SU-DHL-6 (cell line): Measurements from ENCODE around the gene LRP1B.

Experiments used
- CTCF ChIP-seq: fragments of 200-600 bp; sonication (generic); IDR thresholded peaks from one replicate; pipeline ENCODE4 v1.5.1; 2017; ENCODE audit warnings: antibody characterized with exemption, mild to moderate bottlenecking, low read length, moderate library complexity; ENCODE audit not compliant: insufficient read depth, poor library complexity, severe bottlenecking
- EZH2phosphoT487 ChIP-seq: fragments of 200-600 bp; sonication (generic), shearing (Covaris generic); conservative IDR thresholded peaks from 2 replicates; pipeline ENCODE4 v1.6.1; 2018; ENCODE audit warnings: mild to moderate bottlenecking, antibody characterized with exemption, low read length, moderate library complexity, mixed read lengths

GRCh38 chr2:140348826-140349225 is 1782.0 kb downstream of the LRP1B start:
- no peak for TF ChIP-seq CTCF
- no peak for TF ChIP-seq EZH2phosphoT487
